Smooth muscle cell of the umbilical artery (primary cell): ENCODE measurements around the gene TMEM123. TPM values are rescaled to one million over a fixed set of nuclear protein-coding genes. Genes with fewer than 3 reads are reported as not detected.

Experiments
- total RNA-seq: library from RNA; depleted of rRNA; stranded (reverse); fragments of >200 nt; gene quantifications from 2 replicates; pipeline ENCODE4 v1.2.3, GENCODE V29; 2014

Gene TMEM123
- total RNA-seq: 87.6 and 107 TPM in 2 replicates

GRCh38 chr11:102452461-102453301 lies at the start of gene TMEM123:
TSS of gene TMEM123 (minus strand) at chr11:102452765. CDS start at chr11:102452623, 142 bp downstream.

GRCh38 chr11:102346748-102347461 lies 105.7 kb downstream of the TMEM123 start, which contains the start of gene BIRC2:
TSS of gene BIRC2 (plus strand) at chr11:102347214. CDS start at chr11:102349855, 2,641 bp downstream.

Other genes with a start within 250 kb of the TMEM123 start
- 5.3 and 9.0 TPM in 2 replicates for gene BIRC3, start 135.3 kb downstream of the TMEM123 start, total RNA-seq
- 66.8 and 71.0 TPM in 2 replicates for gene BIRC2, start 105.6 kb downstream of the TMEM123 start, total RNA-seq
- not detected in 2 replicates for gene MMP7, start 78.0 kb upstream of the TMEM123 start, total RNA-seq
- gene MMP20, start 172.6 kb upstream of the TMEM123 start, total RNA-seq: not detected in 2 replicates